T-helper 1 cell (primary cell): ENCODE data around the gene CDS1.
"Not testable (repeated sequence)": the region's sequence is repeated elsewhere in the genome, so short reads cannot be mapped to it uniquely, and the experiment has no call there.

Experiments
- DNase-seq, 5 donors: peaks; one replicate each; pipeline ENCODE4 v3.0.0-alpha.2; 2012 to 2020
- total RNA-seq, 4 donors: gene quantifications; one replicate each; lab custom pipeline; 2026; lab: John Stamatoyannopoulos, UW

CDS1 gene
- 0.54 to 3.8 (median 1.1) reads per million in 4 donors for total RNA-seq

DNA sequence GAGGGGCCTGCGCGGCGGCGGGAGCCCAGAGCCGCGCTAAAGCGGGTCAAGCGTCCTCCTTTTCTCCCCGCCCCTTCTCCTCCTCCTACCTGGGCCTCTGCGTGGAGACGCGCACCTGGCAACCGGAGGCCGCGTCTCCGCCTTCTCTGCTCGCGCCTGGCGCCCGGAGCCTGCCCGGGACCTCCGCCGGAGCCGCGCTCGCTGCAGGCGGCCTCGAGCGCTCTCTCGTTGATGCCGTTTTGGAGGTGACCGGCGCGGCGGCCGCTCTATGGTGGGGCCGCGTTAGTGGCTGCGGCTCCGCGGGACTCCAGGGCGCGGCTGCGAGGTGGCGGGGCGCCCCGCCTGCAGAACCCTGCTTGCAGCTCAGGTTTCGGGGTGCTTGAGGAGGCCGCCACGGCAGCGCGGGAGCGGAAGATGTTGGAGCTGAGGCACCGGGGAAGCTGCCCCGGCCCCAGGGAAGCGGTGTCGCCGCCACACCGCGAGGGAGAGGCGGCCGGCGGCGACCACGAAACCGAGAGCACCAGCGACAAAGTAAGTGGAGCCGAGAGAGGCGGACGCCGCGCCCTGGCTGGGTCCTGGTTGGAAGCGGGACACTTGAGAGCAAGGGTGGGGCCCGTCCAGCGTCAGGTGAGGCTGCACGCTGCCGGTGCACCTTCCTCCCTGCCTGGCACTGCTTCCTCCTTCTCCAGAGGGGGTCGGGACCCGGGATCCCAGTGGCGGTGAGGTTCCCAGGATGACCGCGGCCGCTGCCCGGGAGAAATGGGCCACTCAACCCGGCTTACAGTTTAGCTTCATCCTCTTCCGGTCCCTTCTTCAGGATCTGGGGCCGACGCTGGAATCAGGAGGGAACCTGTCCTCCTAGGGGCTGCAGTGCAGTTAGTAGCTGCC, at the start of gene CDS1:
Gene CDS1, plus strand, starts transcription at position 140 of the 888 bp plus-strand sequence. Its CDS starts 275 bp downstream, at position 415.
- DNase-seq: peak in 2 of 5 donors; percentile 7 to 18

DNA sequence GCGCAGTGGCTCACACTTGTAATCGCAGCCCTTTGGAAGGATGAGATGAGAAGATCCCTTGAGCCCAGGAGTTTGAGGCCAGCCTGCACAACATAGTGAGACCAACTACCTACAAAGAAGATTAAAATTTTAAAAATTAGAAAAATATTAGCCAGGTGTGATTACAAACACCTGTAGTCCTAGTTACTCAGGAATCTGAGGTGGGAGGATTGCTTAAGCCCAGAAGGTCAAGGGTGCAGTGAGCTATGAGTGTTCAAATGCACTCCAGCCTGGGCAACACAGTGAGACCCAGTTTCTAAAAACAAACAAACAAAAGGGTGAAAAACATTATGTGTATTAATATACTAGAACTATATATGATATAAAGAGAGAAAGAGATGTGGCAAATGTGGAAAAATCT, 47.0 kb upstream of the CDS1 start:
- DNase-seq: no peak

DNA sequence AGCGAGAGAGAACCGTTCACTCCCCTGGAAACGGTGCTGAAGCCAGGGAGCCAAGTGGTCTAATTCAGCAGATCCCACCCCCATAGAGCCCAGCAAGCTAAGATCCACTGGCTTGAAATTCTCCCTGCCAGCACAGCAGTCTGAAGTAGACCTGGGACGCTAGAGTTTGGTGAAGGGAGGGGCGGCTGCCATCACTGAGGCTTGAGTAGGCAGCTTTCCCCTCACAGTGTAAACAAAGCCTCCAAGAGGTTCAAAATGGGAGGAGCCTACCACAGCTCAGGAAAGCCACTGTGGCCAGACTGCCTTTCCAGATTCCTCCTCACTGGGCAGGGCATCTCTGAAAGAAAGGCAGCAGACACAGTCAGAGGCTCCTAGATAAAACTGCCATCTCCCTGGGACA, 37.8 kb upstream of the CDS1 start:
- DNase-seq: no peak

DNA sequence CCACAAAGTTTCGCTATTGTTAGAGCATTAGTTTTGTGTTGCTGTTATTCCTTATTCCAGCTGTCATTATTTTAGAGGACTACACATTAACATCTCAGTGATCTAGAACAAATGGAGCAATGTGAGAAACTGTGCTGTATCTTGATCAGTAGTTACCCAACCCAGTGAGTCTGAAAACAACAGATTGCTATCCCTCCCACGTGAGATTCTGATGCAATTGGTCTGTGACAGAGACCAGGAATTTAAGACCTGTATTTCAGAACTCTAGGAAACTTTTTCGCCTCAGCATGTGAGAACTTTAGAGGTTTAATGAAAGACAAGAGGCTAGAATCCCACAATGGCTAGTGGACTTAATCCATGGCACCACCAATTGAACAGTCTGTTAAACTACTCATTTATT, 35.7 kb upstream of the CDS1 start:
- no peak for DNase-seq

GRCh38 chr4:84549191-84549590, 33.7 kb upstream of the CDS1 start:
- DNase-seq: not testable (repeated sequence)

- no peak for DNase-seq
Observed at GRCh38 chr4:84562156-84562555, 20.8 kb upstream of the CDS1 start.

GRCh38 chr4:84563002-84563401, 19.9 kb upstream of the CDS1 start:
- no peak for DNase-seq

GRCh38 chr4:84565951-84566350, 17.0 kb upstream of the CDS1 start:
- no peak for DNase-seq

GRCh38 chr4:84568496-84568895, 14.4 kb upstream of the CDS1 start:
- no peak for DNase-seq

GRCh38 chr4:84569009-84569408, 13.9 kb upstream of the CDS1 start:
- DNase-seq: no peak

DNA sequence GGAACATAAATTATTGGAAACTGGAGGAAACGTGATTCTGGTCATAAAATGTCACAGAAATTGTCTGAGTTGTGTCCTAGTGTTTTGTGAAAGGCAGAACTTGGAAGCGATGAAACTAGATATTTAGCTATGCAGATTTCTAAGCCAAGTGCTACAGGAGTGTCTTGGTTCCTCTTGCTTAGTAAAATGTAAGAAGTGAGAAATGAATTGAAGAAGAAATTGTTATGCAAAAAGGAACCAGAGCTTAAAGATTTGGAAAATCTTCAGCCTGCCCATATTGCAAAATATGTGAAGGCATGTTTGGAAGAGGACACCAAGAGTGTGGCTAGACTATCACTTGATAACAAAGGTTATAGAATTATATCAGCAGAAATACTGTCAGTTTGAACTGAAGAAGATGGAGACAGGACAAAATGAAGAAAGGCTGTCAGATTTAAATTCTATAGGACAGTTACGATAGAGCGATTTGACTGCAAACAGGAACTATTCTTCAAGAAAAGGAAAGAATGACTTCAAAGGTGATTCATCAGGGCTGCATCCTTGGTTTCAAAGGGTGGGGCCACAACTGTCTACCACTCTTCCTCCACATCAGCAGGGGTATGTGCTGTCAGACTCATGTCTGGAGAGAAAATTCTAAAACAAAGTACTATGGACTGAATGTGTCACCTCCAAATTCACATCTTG, 9.4 kb upstream of the CDS1 start:
- peak in 1 of 5 donors; percentile 39 for DNase-seq

DNA sequence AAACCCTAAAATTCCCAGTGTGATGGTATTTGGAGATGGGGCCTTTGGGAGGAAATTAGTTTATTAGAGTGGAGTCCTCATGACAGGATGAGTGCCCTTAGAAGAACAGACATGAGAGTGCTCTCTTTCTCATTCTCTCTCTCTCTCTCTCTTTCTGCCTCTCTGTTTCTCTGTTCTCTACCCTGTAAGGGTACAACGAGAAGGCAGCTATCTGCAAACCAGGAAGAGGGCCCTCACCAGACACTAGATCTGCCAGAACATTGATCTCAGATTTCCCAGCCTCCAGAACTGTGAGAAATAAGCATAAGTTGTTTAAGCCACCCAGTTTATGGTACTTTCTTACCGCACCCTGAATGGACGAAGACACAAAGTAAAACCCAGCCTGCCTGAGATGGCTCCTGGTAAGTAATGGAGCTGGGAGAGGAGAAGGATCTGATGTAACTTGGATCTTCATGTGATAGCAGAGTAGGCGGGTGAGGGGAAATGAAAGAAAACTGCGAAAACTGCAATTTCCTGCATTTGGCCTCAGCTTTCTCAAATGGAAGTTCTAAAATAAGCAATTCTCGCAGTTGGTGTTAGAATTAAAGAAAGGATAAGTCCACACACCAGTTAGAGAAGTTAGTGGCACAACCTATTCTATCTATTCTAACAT, 8.7 kb upstream of the CDS1 start:
- DNase-seq: no peak

- peak in 1 of 5 donors; percentile 10 for DNase-seq
Observed at GRCh38 chr4:84578540-84579402, 4.2 kb upstream of the CDS1 start.

DNA sequence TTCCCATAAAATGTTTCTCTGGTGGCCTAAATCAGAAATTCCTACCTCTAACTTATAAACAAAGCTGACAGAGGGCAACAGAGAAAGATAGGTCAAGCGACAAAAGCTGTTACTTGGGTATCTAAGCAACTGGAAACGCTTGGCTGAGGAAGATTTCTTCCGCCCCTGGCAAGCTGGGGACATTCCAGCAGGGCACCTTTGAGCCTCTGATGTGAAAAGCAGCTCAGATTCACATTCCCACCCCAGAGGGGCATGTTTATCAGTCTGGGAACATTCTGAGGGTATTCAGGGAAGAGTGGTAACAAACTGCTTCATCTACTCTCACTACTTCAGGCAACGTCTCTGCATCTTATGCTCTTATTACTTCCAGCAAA, 3.5 kb upstream of the CDS1 start:
- no peak for DNase-seq

DNA sequence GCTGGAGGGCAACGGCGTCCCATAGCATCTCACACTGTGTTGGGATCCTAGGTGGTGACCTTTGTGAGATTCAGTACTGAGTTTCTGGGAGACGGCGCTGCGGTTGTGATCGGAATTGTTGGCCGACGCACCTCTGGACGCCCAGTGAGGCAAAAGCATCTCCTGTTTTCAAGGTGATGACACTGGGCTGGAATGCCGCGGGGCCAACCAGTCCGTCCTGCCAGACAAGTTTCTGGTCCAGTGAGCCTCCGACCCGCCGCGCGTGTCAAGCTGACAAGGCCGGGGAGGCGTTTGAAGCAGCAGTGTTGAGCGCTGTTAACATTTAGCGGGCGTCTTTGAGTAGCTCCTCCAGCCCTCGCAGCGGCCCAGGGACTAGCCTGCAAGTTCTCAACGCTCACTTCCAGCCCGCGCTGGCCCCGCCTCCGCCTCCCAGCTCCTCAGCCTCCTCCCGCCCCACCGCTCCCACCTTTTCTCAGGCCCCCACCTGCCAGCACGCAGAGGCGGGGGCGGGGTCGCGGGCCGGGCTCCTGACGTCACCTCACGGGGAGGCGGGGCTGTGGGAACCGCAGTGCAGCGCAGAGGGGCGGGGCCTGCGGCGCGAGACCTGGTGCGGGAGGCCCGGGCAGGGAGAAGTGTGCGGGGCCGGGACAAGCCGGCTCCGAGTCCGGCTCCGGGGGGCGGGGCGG, 482 bp upstream of the CDS1 start:
- DNase-seq: peak; percentile 65 to 90 (median 88)

DNA sequence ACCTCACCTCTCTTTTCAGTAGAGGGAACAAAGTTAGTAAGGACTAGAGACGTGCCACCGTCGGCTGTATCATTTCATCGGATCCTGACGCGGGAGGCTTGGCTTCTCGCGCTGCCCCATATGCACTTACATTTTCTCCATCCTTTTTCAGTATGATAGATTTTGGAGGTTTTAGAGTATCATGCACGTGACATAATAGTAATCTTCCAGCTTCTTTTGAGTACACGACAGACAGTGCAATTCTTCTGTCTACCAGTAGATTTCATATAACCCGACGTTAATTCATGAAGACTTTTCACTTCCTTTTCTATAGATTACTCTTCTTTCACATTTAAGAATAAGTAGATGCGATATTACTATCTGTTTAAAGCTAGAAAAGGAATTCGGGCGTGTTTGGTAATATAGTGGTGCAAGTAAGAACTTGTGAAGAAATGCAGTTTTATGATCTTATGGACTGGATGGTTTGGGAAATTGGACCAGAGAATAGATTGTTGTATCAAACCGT, 1.0 kb downstream of the CDS1 start:
- no peak for DNase-seq

- DNase-seq: no peak
Observed at GRCh38 chr4:84585251-84585650, 2.3 kb downstream of the CDS1 start.

DNA sequence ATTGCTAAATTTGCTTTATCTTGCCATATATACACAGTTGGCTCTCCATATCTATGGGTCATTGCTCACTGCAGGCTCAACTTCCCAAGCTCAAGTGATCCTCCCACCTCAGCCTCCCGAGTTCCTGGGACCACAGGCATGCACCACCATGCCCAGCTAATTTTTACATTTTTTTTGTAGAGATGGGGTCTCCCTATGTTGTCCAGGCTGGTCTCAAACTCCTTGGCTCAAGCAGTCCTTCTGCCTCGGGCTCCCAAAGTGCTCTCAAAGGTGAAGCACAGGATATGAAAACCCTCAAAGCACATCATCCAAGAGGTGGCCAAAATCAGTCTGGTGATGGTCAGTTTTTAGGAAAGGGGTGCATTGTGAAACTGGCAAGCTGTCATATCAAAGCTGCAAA, 11.8 kb downstream of the CDS1 start:
- DNase-seq: no peak

DNA sequence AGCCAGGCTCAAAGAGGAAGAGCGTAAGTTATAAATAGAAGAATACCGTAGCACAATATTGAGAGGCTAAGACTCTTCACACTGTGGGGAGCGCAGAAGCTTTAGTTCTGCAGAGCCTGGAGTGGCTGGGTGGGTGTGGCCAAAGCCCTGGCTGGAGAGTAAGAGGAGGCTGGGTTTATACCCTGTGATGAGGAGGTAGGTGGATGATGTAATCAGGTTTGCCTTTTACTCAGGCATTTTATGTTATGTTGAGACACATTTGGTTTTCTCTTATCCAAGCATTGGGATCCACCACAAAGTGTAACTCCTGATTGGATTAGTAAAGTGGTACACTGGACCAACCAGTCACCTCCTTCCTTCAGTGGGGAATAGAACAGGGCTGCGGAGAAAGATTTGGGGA, 13.9 kb downstream of the CDS1 start:
- no peak for DNase-seq

DNA sequence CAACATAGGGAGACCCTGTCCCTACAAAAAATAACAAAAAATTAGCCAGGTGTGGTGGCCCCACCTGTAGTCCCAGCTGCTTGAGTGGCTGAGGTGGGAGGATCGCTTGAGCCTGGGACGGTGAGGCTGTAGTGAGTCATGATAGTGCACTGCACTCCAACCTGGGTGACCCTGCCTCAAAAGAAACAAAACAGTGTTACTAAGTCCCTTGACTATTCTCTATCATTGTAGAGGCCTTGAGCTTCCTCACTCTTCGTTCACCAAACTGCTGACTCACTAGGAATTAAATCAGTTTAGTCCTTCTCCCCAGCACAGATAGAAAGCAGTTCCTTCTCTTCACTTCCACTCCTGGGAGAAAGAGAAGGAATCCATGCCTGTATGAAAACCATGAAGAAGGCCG, 14.5 kb downstream of the CDS1 start:
- no peak for DNase-seq

- no peak for DNase-seq
Observed at GRCh38 chr4:84606645-84607044, 23.7 kb downstream of the CDS1 start.

DNA sequence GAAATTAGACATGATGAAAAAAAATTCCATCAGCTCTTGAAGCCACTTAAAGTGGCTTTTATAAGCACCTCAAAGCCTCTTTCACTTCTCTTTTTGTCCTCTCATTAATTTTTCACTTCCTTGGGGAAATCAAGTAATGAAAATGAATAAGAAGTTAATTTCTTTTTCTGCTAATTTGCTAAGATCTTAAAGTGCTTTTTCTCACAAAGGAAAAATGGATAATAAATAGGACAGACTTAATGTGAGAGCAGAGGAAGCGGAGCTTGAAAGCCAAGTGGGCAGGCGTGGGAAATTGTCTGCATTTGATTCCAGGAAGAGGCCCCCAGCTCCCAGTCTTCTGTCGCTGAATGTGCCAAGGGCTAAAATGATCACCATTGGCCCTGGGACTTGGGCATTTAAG, 28.6 kb downstream of the CDS1 start:
- no peak for DNase-seq
